ENCODE data around the gene CTCFL. TPM values are rescaled to one million over a fixed set of nuclear protein-coding genes. Genes with fewer than 3 reads are reported as not detected.

CTCFL gene
- total RNA-seq, 1 donor: not detected

GRCh38 chr20:57482148-57482547 lies 42.8 kb downstream of the CTCFL start:
- H3K4me3 ChIP-seq (ENCODE audit: low read depth, low read length): no peak overlapping the region
- TF ChIP-seq CTCF (IDR thresholded peaks at IDR 0.05; ENCODE audit: insufficient read depth, low read depth, low read length): no peak
- DNase-seq (ENCODE audit: low read depth): no peak

GRCh38 chr20:57481281-57481711 lies 43.6 kb downstream of the CTCFL start:
- no peak for TF ChIP-seq CTCF (IDR thresholded peaks at IDR 0.05; ENCODE audit: insufficient read depth, low read depth, low read length)
- no peak overlapping the region for H3K4me3 ChIP-seq (ENCODE audit: low read depth, low read length)
- no peak for DNase-seq (ENCODE audit: low read depth)

- H3K4me3 ChIP-seq (ENCODE audit: low read depth, low read length): no peak overlapping the region
- TF ChIP-seq CTCF (IDR thresholded peaks at IDR 0.05; ENCODE audit: insufficient read depth, low read depth, low read length): no peak
- DNase-seq (ENCODE audit: low read depth): no peak
Measured at GRCh38 chr20:57480444-57481160, 44.3 kb downstream of the CTCFL start.

- no peak for TF ChIP-seq CTCF (IDR thresholded peaks at IDR 0.05; ENCODE audit: insufficient read depth, low read depth, low read length)
- no peak for DNase-seq (ENCODE audit: low read depth)
- H3K4me3 ChIP-seq (ENCODE audit: low read depth, low read length): no peak overlapping the region
Measured at GRCh38 chr20:57479196-57479595, 45.7 kb downstream of the CTCFL start.

GRCh38 chr20:57478176-57478575 lies 46.8 kb downstream of the CTCFL start:
- TF ChIP-seq CTCF (IDR thresholded peaks at IDR 0.05; ENCODE audit: insufficient read depth, low read depth, low read length): no peak
- H3K4me3 ChIP-seq (ENCODE audit: low read depth, low read length): no peak overlapping the region
- DNase-seq (ENCODE audit: low read depth): no peak

GRCh38 chr20:57476641-57477461 lies 48.1 kb downstream of the CTCFL start:
- TF ChIP-seq CTCF (IDR thresholded peaks at IDR 0.05; ENCODE audit: insufficient read depth, low read depth, low read length): no peak
- H3K4me3 ChIP-seq (ENCODE audit: low read depth, low read length): no peak overlapping the region
- no peak for DNase-seq (ENCODE audit: low read depth)
